Coronary artery (tissue), 2 donors: ENCODE data around the gene TNRC6A.
"Not testable (repeated sequence)": the region's sequence is repeated elsewhere in the genome, so short reads cannot be mapped to it uniquely, and the experiment has no call there.

Experiments
- DNase-seq: peaks from one replicate; pipeline ENCODE4 v3.0.0-alpha.2; 2017; ENCODE audit warnings: low spot score
- H3K27ac ChIP-seq, 2 donors: fragments of 200-600 bp; sonication (generic); one replicate each; pipeline ENCODE4 v1.5.1; 2016 to 2019
- H3K4me3 ChIP-seq: fragments of 200-600 bp; sonication (generic); 2 replicates; pipeline ENCODE4 v1.5.1; 2016; ENCODE audit warnings: mild to moderate bottlenecking, moderate library complexity
- TF ChIP-seq, protein P1 (sequence below): fragments of 200-600 bp; sonication (generic); IDR thresholded peaks from one replicate; pipeline ENCODE4 v1.5.1; 2019; ENCODE audit warnings: antibody characterized with exemption

TNRC6A gene

DNA sequence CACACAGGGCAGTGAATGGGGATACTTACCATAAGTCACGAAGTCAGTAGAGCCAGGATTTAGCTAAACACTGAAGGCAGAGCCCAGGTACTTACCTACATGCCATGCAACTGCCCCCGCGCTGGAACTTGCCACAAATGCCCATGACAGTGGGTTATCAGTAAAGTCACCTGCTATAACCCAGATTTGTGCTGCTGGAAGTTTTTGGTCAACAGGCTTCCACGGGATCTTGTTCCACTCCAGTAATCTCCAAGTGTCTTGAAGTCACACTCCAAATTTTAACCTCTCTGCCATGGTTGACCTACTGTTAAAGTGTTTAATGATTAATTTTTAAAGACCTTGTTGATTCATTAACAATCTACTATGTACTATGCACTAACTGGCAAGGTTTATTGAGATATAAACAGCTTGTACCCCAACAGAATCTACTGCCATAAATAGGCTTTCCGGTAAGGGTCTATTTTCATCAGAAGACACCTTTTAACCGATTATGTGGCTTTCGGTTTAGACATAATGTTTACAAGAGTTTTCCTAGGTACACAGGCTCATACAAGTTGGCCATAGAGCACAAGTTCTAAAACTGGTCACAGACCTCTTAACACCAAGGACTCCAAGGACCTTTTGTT is 110.0 kb downstream of the TNRC6A start:
- TF ChIP-seq, protein P1, sequence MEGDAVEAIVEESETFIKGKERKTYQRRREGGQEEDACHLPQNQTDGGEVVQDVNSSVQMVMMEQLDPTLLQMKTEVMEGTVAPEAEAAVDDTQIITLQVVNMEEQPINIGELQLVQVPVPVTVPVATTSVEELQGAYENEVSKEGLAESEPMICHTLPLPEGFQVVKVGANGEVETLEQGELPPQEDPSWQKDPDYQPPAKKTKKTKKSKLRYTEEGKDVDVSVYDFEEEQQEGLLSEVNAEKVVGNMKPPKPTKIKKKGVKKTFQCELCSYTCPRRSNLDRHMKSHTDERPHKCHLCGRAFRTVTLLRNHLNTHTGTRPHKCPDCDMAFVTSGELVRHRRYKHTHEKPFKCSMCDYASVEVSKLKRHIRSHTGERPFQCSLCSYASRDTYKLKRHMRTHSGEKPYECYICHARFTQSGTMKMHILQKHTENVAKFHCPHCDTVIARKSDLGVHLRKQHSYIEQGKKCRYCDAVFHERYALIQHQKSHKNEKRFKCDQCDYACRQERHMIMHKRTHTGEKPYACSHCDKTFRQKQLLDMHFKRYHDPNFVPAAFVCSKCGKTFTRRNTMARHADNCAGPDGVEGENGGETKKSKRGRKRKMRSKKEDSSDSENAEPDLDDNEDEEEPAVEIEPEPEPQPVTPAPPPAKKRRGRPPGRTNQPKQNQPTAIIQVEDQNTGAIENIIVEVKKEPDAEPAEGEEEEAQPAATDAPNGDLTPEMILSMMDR = no peak

GRCh38 chr16:24841291-24841690 is 111.8 kb downstream of the TNRC6A start:
- Histone ChIP-seq H3K27ac (no peak overlapping the region), H3K4me3 (no peak overlapping the region)
- no peak for DNase-seq
- TF ChIP-seq, protein P1 = no peak

More for the DNA sequence above, 110.0 kb downstream of the TNRC6A start:
- Histone ChIP-seq H3K4me3 (peak overlapping the region; percentile 27), H3K27ac (peak overlapping the region; percentile 33 to 72)
- no peak for DNase-seq

- TF ChIP-seq, protein P1 = no peak
- no peak overlapping the region for H3K4me3 ChIP-seq
- DNase-seq = no peak
- H3K27ac ChIP-seq = no peak overlapping the region
These were observed 114.9 kb downstream of the TNRC6A start for GRCh38 chr16:24844101-24845030.

DNA sequence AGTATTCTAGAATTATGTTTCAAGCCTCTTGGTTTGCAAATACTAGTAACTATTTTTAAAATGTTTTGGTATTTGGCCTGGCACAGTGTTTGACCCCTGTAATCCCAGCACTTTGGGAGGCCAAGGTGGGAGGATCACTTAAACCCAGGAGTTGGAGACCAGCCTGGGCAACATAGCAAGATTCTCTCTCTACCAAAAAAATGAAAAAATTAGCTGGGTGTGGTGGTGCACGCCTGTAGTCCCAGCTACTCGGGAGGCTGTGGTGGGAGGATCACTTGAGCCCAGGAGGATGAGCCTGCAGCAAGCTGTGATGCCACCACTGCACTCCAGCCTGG is 115.5 kb downstream of the TNRC6A start:
- not testable (repeated sequence) for DNase-seq, H3K4me3 ChIP-seq, H3K27ac ChIP-seq

- TF ChIP-seq, protein P1 = no peak
- Histone ChIP-seq H3K27ac (no peak within 1 kb of the TSS), H3K4me3 (no peak within 1 kb of the TSS)
- DNase-seq = no peak
These were observed 116.5 kb downstream of the TNRC6A start, which contains the start of gene SLC5A11 for GRCh38 chr16:24845726-24846547. Gene SLC5A11 (plus strand): TSS chr16:24845963. CDS start chr16:24858644, 12,681 bp downstream.

DNA sequence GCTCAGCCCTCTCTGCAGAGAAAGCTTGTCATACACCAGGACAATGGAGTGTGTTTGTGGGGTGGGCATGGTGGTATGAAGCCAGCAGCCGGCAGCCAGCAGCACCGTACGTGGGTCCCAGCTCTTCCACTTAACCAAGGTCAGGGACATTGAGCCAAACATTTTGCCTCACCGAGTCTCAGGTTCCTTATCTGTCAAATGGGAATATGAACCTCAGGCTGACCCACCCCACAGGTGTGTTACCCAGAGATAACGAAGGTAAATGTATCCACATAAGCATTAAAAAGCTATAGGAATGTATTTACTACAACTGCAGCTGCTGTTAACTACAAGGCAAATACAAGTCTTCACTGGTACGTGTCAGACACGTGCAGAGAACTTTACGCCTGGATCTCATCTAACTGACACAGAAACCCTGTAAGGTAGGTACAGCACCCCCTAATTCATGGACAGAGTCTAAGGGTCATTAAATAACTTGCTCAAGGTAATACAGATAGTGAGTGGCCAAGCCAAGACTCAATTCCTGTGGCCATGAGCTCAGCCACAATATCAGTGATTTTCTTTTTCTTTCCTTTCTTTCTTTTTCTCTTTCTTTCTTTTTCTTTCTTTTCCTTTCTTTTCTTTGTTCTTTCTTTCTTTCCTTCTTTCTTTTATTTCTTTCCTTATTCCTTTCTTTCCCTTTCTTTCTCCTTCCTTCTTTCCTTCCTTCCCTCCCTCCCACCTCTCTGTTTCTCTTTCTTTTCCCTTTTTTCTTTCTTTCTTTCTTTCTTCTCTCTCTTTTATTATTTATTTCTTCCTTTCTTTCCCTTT is 117.3 kb downstream of the TNRC6A start:
- no peak overlapping the region for H3K4me3 ChIP-seq
- TF ChIP-seq, protein P1 = no peak
- H3K27ac ChIP-seq = no peak overlapping the region
- DNase-seq = no peak
